ENCODE measurements around the gene NKX2-3. TPM values are rescaled to one million over a fixed set of nuclear protein-coding genes. Genes with fewer than 3 reads are reported as not detected.

Gene NKX2-3
- total RNA-seq, 1 experiment from 2014 or later, result 0.15 TPM

GRCh38 chr10:99582255-99582770 lies 49.6 kb downstream of the NKX2-3 start:
- Histone ChIP-seq H3K36me3 (ENCODE audit: control insufficient read depth, insufficient read depth, low read length) (no peaks in the 10 kb centered on the region), H3K27me3 (ENCODE audit: control insufficient read depth, insufficient read depth, low read length) (no peaks in the 10 kb centered on the region), H3K4me1 (ENCODE audit: control insufficient read depth, insufficient read depth, low read length) (no peaks in the 10 kb centered on the region), H3K27ac (ENCODE audit: low read length) (no peak overlapping the region), H3K9me3 (ENCODE audit: control insufficient read depth, insufficient read depth, low read depth, low read length) (no peaks in the 10 kb centered on the region), H3K4me3 (ENCODE audit: low read depth in 2 of 2, low read length in 2 of 2) (no peak overlapping the region)
- TF ChIP-seq CTCF (IDR thresholded peaks at IDR 0.05), result no peak
- TF ChIP-seq, protein P1, sequence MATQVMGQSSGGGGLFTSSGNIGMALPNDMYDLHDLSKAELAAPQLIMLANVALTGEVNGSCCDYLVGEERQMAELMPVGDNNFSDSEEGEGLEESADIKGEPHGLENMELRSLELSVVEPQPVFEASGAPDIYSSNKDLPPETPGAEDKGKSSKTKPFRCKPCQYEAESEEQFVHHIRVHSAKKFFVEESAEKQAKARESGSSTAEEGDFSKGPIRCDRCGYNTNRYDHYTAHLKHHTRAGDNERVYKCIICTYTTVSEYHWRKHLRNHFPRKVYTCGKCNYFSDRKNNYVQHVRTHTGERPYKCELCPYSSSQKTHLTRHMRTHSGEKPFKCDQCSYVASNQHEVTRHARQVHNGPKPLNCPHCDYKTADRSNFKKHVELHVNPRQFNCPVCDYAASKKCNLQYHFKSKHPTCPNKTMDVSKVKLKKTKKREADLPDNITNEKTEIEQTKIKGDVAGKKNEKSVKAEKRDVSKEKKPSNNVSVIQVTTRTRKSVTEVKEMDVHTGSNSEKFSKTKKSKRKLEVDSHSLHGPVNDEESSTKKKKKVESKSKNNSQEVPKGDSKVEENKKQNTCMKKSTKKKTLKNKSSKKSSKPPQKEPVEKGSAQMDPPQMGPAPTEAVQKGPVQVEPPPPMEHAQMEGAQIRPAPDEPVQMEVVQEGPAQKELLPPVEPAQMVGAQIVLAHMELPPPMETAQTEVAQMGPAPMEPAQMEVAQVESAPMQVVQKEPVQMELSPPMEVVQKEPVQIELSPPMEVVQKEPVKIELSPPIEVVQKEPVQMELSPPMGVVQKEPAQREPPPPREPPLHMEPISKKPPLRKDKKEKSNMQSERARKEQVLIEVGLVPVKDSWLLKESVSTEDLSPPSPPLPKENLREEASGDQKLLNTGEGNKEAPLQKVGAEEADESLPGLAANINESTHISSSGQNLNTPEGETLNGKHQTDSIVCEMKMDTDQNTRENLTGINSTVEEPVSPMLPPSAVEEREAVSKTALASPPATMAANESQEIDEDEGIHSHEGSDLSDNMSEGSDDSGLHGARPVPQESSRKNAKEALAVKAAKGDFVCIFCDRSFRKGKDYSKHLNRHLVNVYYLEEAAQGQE (IDR thresholded peaks at IDR 0.05; ENCODE audit: insufficient read depth in 1 of 2, low read depth in 2 of 2, low read length in 1 of 2), result no peak
- no TSS peak for BruUV-seq (replicated peaks)
- in situ Hi-C loops (cut with HindIII; ENCODE audit: low pct_unique_long_range_greater_than_20kb, low sequenced_read_pairs), result no loop called here
- POLR2A ChIA-PET, result no interaction called here
- intact Hi-C loops (cut with micrococcal nuclease; ENCODE audit: unreplicated experiment), result no loop called here
- DNase-seq (ENCODE audit: low read depth, low spot score) (no peak), ATAC-seq (no peak)
- CTCF ChIA-PET, result interaction anchor here (0.5 kb wide), 1 partner anchor 97 kb away, joined by 8 read pairs; no protein-coding TSS in a partner anchor

DNA sequence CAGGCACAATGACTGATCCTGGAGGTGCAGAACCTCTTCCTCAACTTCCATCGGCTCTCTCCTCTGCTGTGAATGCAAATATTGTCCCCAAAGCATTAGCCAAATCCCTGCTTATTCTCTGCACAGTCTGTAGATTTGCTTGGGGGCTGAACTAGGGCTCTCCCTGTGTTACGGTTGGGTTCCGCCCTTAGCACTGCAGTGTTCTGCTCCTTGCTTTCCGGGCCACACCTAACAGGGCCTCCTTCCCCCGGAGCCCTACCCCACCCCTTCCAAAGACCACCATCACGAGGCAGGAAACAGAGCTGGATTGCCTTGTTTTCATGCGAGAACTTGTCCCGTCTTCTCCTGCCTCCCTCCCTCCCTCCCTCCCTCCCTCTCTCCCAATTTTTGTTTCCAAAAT lies 50.9 kb downstream of the NKX2-3 start:
- TF ChIP-seq SIN3A (IDR thresholded peaks at IDR 0.05; ENCODE audit: borderline replicate concordance, insufficient read depth, low read depth, low read length) (no peak), CTCF (IDR thresholded peaks at IDR 0.05) (no peak), TCF7L2 (IDR thresholded peaks at IDR 0.05; ENCODE audit: low read depth, low read length) (no peak), POLR2AphosphoS5 (IDR thresholded peaks at IDR 0.05; ENCODE audit: low read depth, low read length) (no peak)
- TF ChIP-seq, protein P1 (IDR thresholded peaks at IDR 0.05; ENCODE audit: insufficient read depth in 1 of 2, low read depth in 2 of 2, low read length in 1 of 2), result no peak
- no peaks in the 10 kb centered on the region for H3K27me3 ChIP-seq (ENCODE audit: control insufficient read depth, insufficient read depth, low read length)
- H3K9me3 ChIP-seq (ENCODE audit: control insufficient read depth, insufficient read depth, low read depth, low read length), result no peaks in the 10 kb centered on the region
- intact Hi-C loops (cut with micrococcal nuclease; ENCODE audit: unreplicated experiment) (no loop called here), in situ Hi-C loops (cut with HindIII; ENCODE audit: low pct_unique_long_range_greater_than_20kb, low sequenced_read_pairs) (no loop called here)
- BruUV-seq (replicated peaks), result no TSS peak
- DNase-seq (ENCODE audit: low read depth, low spot score) (no peak), ATAC-seq (no peak)
- H3K4me3 ChIP-seq (ENCODE audit: low read depth in 2 of 2, low read length in 2 of 2), result no peak overlapping the region
- CTCF ChIA-PET, result no interaction called here
- H3K4me1 ChIP-seq (ENCODE audit: control insufficient read depth, insufficient read depth, low read length), result no peaks in the 10 kb centered on the region
- no peak overlapping the region for H3K27ac ChIP-seq (ENCODE audit: low read length)
- H3K36me3 ChIP-seq (ENCODE audit: control insufficient read depth, insufficient read depth, low read length), result no peaks in the 10 kb centered on the region
- POLR2A ChIA-PET, result no interaction called here

Other genes starting within 250 kb of the NKX2-3 start
- gene CNNM1, start 203.6 kb upstream of the NKX2-3 start, total RNA-seq (2021; ENCODE audit: unreplicated experiment), result 16.6 TPM
- 51.6 TPM for gene GOT1, start 102.3 kb upstream of the NKX2-3 start, total RNA-seq (2021; ENCODE audit: unreplicated experiment)
- gene SLC25A28, start 87.5 kb downstream of the NKX2-3 start, total RNA-seq (2021; ENCODE audit: unreplicated experiment), result 42.8 TPM
- 15.9 TPM for gene ENTPD7, start 126.6 kb downstream of the NKX2-3 start, total RNA-seq (2021; ENCODE audit: unreplicated experiment)
- gene COX15, start 199.2 kb downstream of the NKX2-3 start, total RNA-seq (2021; ENCODE audit: unreplicated experiment), result 62.9 TPM
- gene CUTC, start 199.3 kb downstream of the NKX2-3 start, total RNA-seq (2021; ENCODE audit: unreplicated experiment), result 37.0 TPM
- 6.5 TPM for gene ABCC2, start 249.7 kb downstream of the NKX2-3 start, total RNA-seq (2021; ENCODE audit: unreplicated experiment)

All from Panc1 (cell line).